Lower leg skin (tissue), 4 donors: Measurements from ENCODE around the gene ROR2. TPM values are rescaled to one million over a fixed set of nuclear protein-coding genes. Genes with fewer than 3 reads are reported as not detected.

Experiments
- DNase-seq, 2 donors: peaks; one replicate each; pipeline ENCODE4 v3.0.0-alpha.2; 2019; ENCODE audit warnings: low spot score in 2 of 2
- H3K4me3 ChIP-seq: fragments of 200-600 bp; sonication (generic); 2 replicates; pipeline ENCODE4 v1.5.1; 2017; ENCODE audit warnings: mild to moderate bottlenecking, low read depth; ENCODE audit not compliant: poor library complexity, severe bottlenecking
- CTCF ChIP-seq, 3 donors: fragments of 450-650 bp; IDR thresholded peaks; one replicate each; pipeline ENCODE4 v1.5.1; 2016; ENCODE audit warnings: antibody characterized with exemption in 3 of 3, mild to moderate bottlenecking in 3 of 3, moderate library complexity in 2 of 3
- POLR2A ChIP-seq, 2 donors: fragments of 450-650 bp; IDR thresholded peaks; one replicate each; pipeline ENCODE4 v1.6.1; 2016 to 2017; ENCODE audit warnings: antibody characterized with exemption in 2 of 2, mild to moderate bottlenecking in 1 of 2, moderate library complexity in 1 of 2
- WGBS, 2 donors: methylation state at CpG; one replicate each; pipeline ENCODE4 v1.1.5; 2018; 5-methylcytosine and 5-hydroxymethylcytosine counted together
- intact Hi-C: fragments of 100-400 bp; cut with DNase I; formaldehyde crosslinking; loops from one replicate; pipeline ENCODE4 v1.15.0; 2023; ENCODE audit warnings: low total_unique reads
- total RNA-seq, 4 donors: library from RNA; depleted of rRNA; stranded (reverse); fragments of >200 nt; gene quantifications; one replicate each; pipeline ENCODE4 v1.1.0, GENCODE V29; 2016

Gene ROR2
- total RNA-seq, 4 donors from 2014 or later = 2.3 to 8.7 (median 5.8) TPM

- peak in 1 of 2 donors; percentile 65 for DNase-seq
- intact Hi-C loops = no loop called here
- no peak for TF ChIP-seq POLR2A (IDR thresholded peaks at IDR 0.05)
- no peak overlapping the region for H3K4me3 ChIP-seq
- WGBS, 2 donors = 92 to 93% methylated on average over 11 of the region's 11 CpGs
These were observed 136.7 kb downstream of the ROR2 start for GRCh38 chr9:91813176-91813795.

DNA sequence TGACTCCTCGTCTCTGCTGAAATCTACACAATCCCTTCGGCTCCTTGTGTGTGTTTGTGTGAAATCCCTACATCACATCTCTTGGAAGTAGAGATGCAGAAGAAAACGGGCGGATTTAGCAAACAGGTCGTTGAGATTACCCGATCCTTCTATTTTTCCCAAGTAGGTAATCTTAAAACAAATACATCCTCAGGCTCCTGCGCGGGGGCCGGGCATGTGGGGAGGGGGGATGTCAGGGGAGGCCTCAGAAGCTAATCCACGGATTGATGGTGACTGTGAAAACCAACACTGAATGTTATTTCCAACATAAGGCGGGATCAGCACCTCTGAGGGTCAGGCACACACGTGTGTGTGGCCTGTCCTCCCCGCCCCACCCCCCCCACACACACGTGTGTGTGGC, 137.8 kb downstream of the ROR2 start:
- TF ChIP-seq CTCF (IDR thresholded peaks at IDR 0.05) = no peak
- no peak for TF ChIP-seq POLR2A (IDR thresholded peaks at IDR 0.05)
- peak in 1 of 2 donors; percentile 70 for DNase-seq
- intact Hi-C loops = no loop called here
- H3K4me3 ChIP-seq = no peak overlapping the region
- WGBS, 2 donors = 87 to 92% methylated on average over 14 of the region's 14 CpGs

- 88% methylated on average over 17 to 18 of the region's 19 CpGs for WGBS, 2 donors
- intact Hi-C loops = no loop called here
- no peak overlapping the region for H3K4me3 ChIP-seq
- DNase-seq = peak in 1 of 2 donors; percentile 80
- TF ChIP-seq POLR2A (IDR thresholded peaks at IDR 0.05) (no peak), CTCF (IDR thresholded peaks at IDR 0.05) (no peak)
These were observed 138.8 kb downstream of the ROR2 start for GRCh38 chr9:91811024-91811909.

- no peak for TF ChIP-seq CTCF (IDR thresholded peaks at IDR 0.05)
- no peak for TF ChIP-seq POLR2A (IDR thresholded peaks at IDR 0.05)
- intact Hi-C loops = no loop called here
- DNase-seq = peak in 1 of 2 donors; percentile 72
- WGBS, 2 donors = 78 to 87% methylated on average over 24 to 25 of the region's 26 CpGs
- no peak overlapping the region for H3K4me3 ChIP-seq
These were observed 139.6 kb downstream of the ROR2 start for GRCh38 chr9:91810286-91810905.

DNA sequence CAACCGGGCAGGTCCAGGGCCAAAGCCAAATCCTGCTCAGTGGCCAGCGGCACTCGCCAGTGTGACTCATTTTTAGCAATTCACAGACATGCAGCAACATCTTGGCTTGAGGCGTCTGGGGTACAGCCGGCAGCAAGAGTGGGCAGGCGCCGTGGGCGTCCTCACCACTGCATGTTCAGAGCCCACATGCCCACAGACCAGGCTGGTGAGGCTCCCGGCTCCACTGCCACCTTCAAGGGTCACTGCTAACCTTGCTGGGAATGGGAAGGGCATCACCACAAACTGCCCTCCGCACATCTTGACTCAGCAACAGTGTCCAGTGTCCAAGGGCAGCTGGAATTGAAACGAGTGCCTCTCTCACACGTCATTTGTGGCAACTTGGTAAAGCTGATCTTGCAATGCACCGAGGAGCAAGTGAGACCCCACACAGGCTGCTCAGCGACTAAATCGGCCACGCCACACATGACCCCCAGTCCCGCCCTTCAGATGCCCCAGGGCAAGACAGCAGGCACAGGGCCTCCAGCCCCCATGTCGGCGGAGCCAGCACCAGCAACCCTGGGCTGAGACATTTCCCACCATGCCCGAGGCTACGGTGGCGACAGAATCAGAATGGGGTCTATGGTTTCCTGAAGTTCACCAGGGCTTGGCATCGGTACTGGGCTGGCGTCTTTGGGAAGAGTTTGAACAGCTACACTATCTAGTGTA, 140.3 kb downstream of the ROR2 start:
- TF ChIP-seq CTCF (IDR thresholded peaks at IDR 0.05) (no peak), POLR2A (IDR thresholded peaks at IDR 0.05) (no peak)
- intact Hi-C loops = no loop called here
- WGBS, 2 donors = 59 to 73% methylated on average over 17 to 20 of the region's 24 CpGs
- H3K4me3 ChIP-seq = no peak overlapping the region
- DNase-seq = peak in 1 of 2 donors; percentile 84
